Measurements from ENCODE around the gene VPS41. TPM values are rescaled to one million over a fixed set of nuclear protein-coding genes. Genes with fewer than 3 reads are reported as not detected.

The VPS41 gene
- total and polyA plus RNA-seq, 10 of the 15 experiments (the other 5 are each of a cell fraction or from before 2014, with no cell fraction given) = 15.3 to 63.2 (median 47.0) TPM

Other genes with a start within 250 kb of the VPS41 start
- not detected in 2 replicates for gene POU6F2, start 68.7 kb upstream of the VPS41 start, total RNA-seq (2014; rRNA removed)
- gene POU6F2, start 68.7 kb upstream of the VPS41 start, total RNA-seq (2014; rRNA removed; fragmentation: Illumina TruSeq; extraction: Trizol) = not detected in 2 replicates
- not detected in 2 replicates for gene POU6F2, start 68.7 kb upstream of the VPS41 start, total RNA-seq (2021)
- 0.04 and 0.10 TPM in 2 replicates for gene POU6F2, start 68.7 kb upstream of the VPS41 start, polyA plus RNA-seq (2011; rRNA removed)
- not detected in 2 replicates for gene POU6F2, start 68.7 kb upstream of the VPS41 start, polyA plus RNA-seq (2014; fragmentation: Illumina TruSeq; extraction: Trizol)
- not detected for gene POU6F2, start 68.7 kb upstream of the VPS41 start, polyA plus RNA-seq (2014; fragmentation: Nextera tagmentation; extraction: Ambion mirVana)
- not detected in 2 replicates for gene POU6F2, start 68.7 kb upstream of the VPS41 start, polyA plus RNA-seq (2014; rRNA removed)
- not detected for gene POU6F2, start 68.7 kb upstream of the VPS41 start, polyA plus RNA-seq (2016; fragmentation: Nextera tagmentation; extraction: Ambion mirVana)